SK-N-SH (cell line): ENCODE data around the gene RNASEH1.

Experiments
- EZH2phosphoT487 ChIP-seq: fragments of 200-600 bp; sonication (generic); IDR thresholded peaks from 2 replicates; pipeline ENCODE4 v1.6.1; 2017; ENCODE audit warnings: low read depth, mixed run types, mild to moderate bottlenecking, antibody characterized with exemption, moderate library complexity, borderline replicate concordance
- JUND ChIP-seq: IDR thresholded peaks from 2 replicates; pipeline ENCODE4 v1.4.0; 2012
- NFIC ChIP-seq: IDR thresholded peaks from 2 replicates; pipeline ENCODE4 v1.4.0; 2012; ENCODE audit warnings: borderline replicate concordance
- NRF1 ChIP-seq: IDR thresholded peaks from 2 replicates; pipeline ENCODE4 v1.6.1; 2012; ENCODE audit warnings: low read depth, mild to moderate bottlenecking, low read length
- POLR2AphosphoS5 ChIP-seq: IDR thresholded peaks from 2 replicates; pipeline ENCODE4 v1.6.1; 2012; ENCODE audit warnings: low read depth, low read length
- RFX5 ChIP-seq: IDR thresholded peaks from 2 replicates; pipeline ENCODE4 v1.6.1; 2012; ENCODE audit warnings: mild to moderate bottlenecking, improper control_type of control experiment, low read length
- SMC3 ChIP-seq: IDR thresholded peaks from 2 replicates; pipeline ENCODE4 v1.6.1; 2012; ENCODE audit warnings: low read depth, low read length, improper control_type of control experiment
- TAF1 ChIP-seq: IDR thresholded peaks from 2 replicates; pipeline ENCODE4 v1.6.1; 2012; ENCODE audit warnings: low read depth, mild to moderate bottlenecking, low read length, moderate library complexity, borderline replicate concordance
- YY1 ChIP-seq: IDR thresholded peaks from 2 replicates; pipeline ENCODE4 v1.4.0; 2012; ENCODE audit warnings: low read depth, mild to moderate bottlenecking
- TF ChIP-seq, protein P1 (sequence below): IDR thresholded peaks from 2 replicates; pipeline ENCODE4; 2012
- TF ChIP-seq, protein P2 (sequence below): fragments of 200-600 bp; sonication (generic); IDR thresholded peaks from 2 replicates; pipeline ENCODE4 v1.6.1; 2017; ENCODE audit warnings: antibody characterized with exemption, mild to moderate bottlenecking, moderate library complexity
- TF ChIP-seq, protein P3 (sequence below): fragments of 150-350 bp; IDR thresholded peaks from 2 replicates; pipeline ENCODE4 v1.6.1; 2017; ENCODE audit warnings: antibody characterized with exemption, low read length, low read depth, borderline replicate concordance
- TF ChIP-seq, protein P4 (sequence below): IDR thresholded peaks from 2 replicates; pipeline ENCODE4 v1.4.0; 2012; ENCODE audit warnings: low read depth
- TF ChIP-seq, protein P5 (sequence below): IDR thresholded peaks from 2 replicates; pipeline ENCODE4 v1.6.1; 2012; ENCODE audit warnings: mild to moderate bottlenecking, low read depth, low read length, moderate library complexity

DNA sequence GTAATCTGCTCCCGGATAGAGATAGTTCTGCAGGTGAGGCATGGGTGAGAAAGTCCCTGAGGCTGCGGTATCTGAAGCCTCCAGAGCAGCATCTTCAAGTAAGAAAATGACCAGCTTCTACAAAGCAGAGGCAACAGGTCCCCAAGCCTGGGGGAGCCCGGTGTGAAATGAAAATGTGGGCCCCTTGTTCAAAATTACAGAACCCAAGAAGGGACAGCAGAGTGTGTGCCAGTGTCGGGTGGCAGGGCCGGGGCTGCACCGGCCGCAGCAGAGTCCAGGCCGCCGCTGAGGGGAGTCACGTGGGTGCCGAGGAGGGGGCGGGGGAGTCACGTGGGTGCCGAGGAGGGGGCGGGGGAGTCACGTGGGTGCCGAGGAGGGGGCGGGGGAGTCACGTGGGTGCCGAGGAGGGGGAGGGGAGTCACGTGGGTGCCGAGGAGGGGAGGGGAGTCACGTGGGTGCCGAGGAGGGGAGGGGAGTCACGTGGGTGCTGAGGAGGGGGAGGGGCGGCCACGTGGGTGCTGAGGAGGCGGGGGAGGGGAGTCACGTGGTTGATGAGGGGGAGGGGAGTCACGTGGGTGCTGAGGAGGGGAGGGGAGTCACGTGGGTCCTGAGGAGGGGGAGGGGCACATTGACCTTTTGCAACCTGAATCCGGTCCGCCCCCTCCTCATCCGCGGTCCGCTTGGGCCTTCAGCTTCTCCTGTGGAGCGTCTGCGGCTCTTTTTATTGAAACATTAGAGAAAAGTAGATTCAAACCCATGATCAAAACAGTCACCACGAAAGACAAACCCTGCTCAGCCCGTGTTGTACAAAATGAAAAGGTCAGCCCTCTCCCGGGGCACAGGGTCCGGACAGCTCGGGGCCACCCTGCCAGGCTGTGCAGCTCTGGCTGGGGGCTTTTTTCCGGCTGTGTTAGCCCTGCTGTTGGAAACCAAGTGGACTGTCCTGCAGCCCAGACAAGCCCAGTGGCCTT is 47.1 kb upstream of the RNASEH1 start:
- TF ChIP-seq, protein P1, sequence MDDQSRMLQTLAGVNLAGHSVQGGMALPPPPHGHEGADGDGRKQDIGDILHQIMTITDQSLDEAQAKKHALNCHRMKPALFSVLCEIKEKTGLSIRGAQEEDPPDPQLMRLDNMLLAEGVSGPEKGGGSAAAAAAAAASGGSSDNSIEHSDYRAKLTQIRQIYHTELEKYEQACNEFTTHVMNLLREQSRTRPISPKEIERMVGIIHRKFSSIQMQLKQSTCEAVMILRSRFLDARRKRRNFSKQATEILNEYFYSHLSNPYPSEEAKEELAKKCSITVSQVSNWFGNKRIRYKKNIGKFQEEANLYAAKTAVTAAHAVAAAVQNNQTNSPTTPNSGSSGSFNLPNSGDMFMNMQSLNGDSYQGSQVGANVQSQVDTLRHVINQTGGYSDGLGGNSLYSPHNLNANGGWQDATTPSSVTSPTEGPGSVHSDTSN, result no peak
- TF ChIP-seq, protein P2, sequence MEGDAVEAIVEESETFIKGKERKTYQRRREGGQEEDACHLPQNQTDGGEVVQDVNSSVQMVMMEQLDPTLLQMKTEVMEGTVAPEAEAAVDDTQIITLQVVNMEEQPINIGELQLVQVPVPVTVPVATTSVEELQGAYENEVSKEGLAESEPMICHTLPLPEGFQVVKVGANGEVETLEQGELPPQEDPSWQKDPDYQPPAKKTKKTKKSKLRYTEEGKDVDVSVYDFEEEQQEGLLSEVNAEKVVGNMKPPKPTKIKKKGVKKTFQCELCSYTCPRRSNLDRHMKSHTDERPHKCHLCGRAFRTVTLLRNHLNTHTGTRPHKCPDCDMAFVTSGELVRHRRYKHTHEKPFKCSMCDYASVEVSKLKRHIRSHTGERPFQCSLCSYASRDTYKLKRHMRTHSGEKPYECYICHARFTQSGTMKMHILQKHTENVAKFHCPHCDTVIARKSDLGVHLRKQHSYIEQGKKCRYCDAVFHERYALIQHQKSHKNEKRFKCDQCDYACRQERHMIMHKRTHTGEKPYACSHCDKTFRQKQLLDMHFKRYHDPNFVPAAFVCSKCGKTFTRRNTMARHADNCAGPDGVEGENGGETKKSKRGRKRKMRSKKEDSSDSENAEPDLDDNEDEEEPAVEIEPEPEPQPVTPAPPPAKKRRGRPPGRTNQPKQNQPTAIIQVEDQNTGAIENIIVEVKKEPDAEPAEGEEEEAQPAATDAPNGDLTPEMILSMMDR, result no peak
- no peak for TF ChIP-seq RFX5
- TF ChIP-seq JUND, result no peak
- TF ChIP-seq, protein P3, sequence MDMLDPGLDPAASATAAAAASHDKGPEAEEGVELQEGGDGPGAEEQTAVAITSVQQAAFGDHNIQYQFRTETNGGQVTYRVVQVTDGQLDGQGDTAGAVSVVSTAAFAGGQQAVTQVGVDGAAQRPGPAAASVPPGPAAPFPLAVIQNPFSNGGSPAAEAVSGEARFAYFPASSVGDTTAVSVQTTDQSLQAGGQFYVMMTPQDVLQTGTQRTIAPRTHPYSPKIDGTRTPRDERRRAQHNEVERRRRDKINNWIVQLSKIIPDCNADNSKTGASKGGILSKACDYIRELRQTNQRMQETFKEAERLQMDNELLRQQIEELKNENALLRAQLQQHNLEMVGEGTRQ, result peak; percentile 88
- TF ChIP-seq, protein P4, sequence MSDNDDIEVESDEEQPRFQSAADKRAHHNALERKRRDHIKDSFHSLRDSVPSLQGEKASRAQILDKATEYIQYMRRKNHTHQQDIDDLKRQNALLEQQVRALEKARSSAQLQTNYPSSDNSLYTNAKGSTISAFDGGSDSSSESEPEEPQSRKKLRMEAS, result peak; percentile 77
- peak; percentile 68 for TF ChIP-seq POLR2AphosphoS5
- peak; percentile 56; the same call in 1 of the 2 replicates for TF ChIP-seq TAF1
- TF ChIP-seq NFIC, result no peak
- TF ChIP-seq, protein P5, sequence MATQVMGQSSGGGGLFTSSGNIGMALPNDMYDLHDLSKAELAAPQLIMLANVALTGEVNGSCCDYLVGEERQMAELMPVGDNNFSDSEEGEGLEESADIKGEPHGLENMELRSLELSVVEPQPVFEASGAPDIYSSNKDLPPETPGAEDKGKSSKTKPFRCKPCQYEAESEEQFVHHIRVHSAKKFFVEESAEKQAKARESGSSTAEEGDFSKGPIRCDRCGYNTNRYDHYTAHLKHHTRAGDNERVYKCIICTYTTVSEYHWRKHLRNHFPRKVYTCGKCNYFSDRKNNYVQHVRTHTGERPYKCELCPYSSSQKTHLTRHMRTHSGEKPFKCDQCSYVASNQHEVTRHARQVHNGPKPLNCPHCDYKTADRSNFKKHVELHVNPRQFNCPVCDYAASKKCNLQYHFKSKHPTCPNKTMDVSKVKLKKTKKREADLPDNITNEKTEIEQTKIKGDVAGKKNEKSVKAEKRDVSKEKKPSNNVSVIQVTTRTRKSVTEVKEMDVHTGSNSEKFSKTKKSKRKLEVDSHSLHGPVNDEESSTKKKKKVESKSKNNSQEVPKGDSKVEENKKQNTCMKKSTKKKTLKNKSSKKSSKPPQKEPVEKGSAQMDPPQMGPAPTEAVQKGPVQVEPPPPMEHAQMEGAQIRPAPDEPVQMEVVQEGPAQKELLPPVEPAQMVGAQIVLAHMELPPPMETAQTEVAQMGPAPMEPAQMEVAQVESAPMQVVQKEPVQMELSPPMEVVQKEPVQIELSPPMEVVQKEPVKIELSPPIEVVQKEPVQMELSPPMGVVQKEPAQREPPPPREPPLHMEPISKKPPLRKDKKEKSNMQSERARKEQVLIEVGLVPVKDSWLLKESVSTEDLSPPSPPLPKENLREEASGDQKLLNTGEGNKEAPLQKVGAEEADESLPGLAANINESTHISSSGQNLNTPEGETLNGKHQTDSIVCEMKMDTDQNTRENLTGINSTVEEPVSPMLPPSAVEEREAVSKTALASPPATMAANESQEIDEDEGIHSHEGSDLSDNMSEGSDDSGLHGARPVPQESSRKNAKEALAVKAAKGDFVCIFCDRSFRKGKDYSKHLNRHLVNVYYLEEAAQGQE, result no peak
- no peak for TF ChIP-seq SMC3
- TF ChIP-seq YY1, result no peak
- no peak for TF ChIP-seq NRF1
- no peak for TF ChIP-seq EZH2phosphoT487
